Keratinocyte (primary cell): ENCODE measurements around the gene BLCAP. TPM values are rescaled to one million over a fixed set of nuclear protein-coding genes. Genes with fewer than 3 reads are reported as not detected.
"Not testable (repeated sequence)": the region's sequence is repeated elsewhere in the genome, so short reads cannot be mapped to it uniquely, and the experiment has no call there.

Experiments used
- DNase-seq: peaks from one replicate; pipeline ENCODE4 v3.0.0-alpha.2; 2011; ENCODE audit warnings: low read depth, missing footprints, low spot score
- FAIRE-seq: peaks from 2 replicates; lab custom pipeline; 2011; peaks lifted over from hg19 to GRCh38; lab: Jason Lieb, UNC
- H2AFZ ChIP-seq: 2 replicates; pipeline ENCODE4 v1.6.0; 2012; ENCODE audit warnings: low read length, control low read depth, inconsistent platforms; ENCODE audit not compliant: control insufficient read depth
- H3K27ac ChIP-seq: 2 replicates; pipeline ENCODE4 v1.5.1; 2011; ENCODE audit warnings: low read length; ENCODE audit not compliant: control insufficient read depth, insufficient read depth
- H3K27me3 ChIP-seq: 3 replicates; pipeline ENCODE4 v1.6.0; 2011; ENCODE audit warnings: low read length; ENCODE audit not compliant: control insufficient read depth, insufficient read depth; ENCODE audit errors: extremely low read depth
- H3K36me3 ChIP-seq, 2 experiments: 2 replicates in 1 of 2; 3 replicates in 1 of 2; pipeline ENCODE4 v1.5.1; 2011; ENCODE audit warnings: low read length in 2 of 2, mild to moderate bottlenecking in 1 of 2; ENCODE audit not compliant: control insufficient read depth in 2 of 2, insufficient read depth in 2 of 2; ENCODE audit errors: extremely low read depth in 1 of 2
- H3K4me1 ChIP-seq: 3 replicates; pipeline ENCODE4 v1.5.1; 2011; ENCODE audit warnings: low read length; ENCODE audit not compliant: control insufficient read depth, insufficient read depth; ENCODE audit errors: extremely low read depth
- H3K4me2 ChIP-seq: 3 replicates; pipeline ENCODE4 v1.6.0; 2011; ENCODE audit warnings: low read depth, low read length; ENCODE audit not compliant: control insufficient read depth, insufficient read depth; ENCODE audit errors: extremely low read depth
- H3K4me3 ChIP-seq, 3 experiments: fragments of 200-600 bp in 1 of 3; sonication (generic) in 1 of 3; 2 replicates in 2 of 3; 3 replicates in 1 of 3; pipeline ENCODE4 v1.5.1; 2011 to 2016; ENCODE audit warnings: low read length in 3 of 3, mild to moderate bottlenecking in 3 of 3, control low read depth in 2 of 3, inconsistent platforms in 1 of 3, low read depth in 1 of 3, mixed read lengths in 1 of 3, mixed run types in 1 of 3, moderate library complexity in 1 of 3; ENCODE audit not compliant: control insufficient read depth in 2 of 3, insufficient read depth in 2 of 3; ENCODE audit errors: extremely low read depth in 1 of 3
- H3K79me2 ChIP-seq: 2 replicates; pipeline ENCODE4 v1.6.0; 2012; ENCODE audit warnings: low read length; ENCODE audit not compliant: control insufficient read depth, insufficient read depth
- H3K9ac ChIP-seq: 3 replicates; pipeline ENCODE4 v1.6.0; 2011; ENCODE audit warnings: low read length; ENCODE audit not compliant: control insufficient read depth, insufficient read depth; ENCODE audit errors: extremely low read depth
- H3K9me1 ChIP-seq: 3 replicates; pipeline ENCODE4 v1.6.0; 2011; ENCODE audit warnings: low read length; ENCODE audit not compliant: control insufficient read depth, insufficient read depth; ENCODE audit errors: extremely low read depth
- H3K9me3 ChIP-seq: 2 replicates; pipeline ENCODE4 v1.5.1; 2012; ENCODE audit warnings: low read depth, low read length; ENCODE audit not compliant: control insufficient read depth
- H4K20me1 ChIP-seq: 3 replicates; pipeline ENCODE4 v1.6.0; 2011; ENCODE audit warnings: low read length; ENCODE audit not compliant: control insufficient read depth, insufficient read depth; ENCODE audit errors: extremely low read depth
- CTCF ChIP-seq, 3 experiments: IDR thresholded peaks in 1 of 3; conservative IDR thresholded peaks in 1 of 3; optimal IDR thresholded peaks in 1 of 3; 2 replicates in 2 of 3; 3 replicates in 1 of 3; pipeline versions ENCODE3 to v1.5.1; 2011; ENCODE audit warnings: low read length in 3 of 3, mild to moderate bottlenecking in 3 of 3, moderate library complexity in 2 of 3, control low read depth in 1 of 3, inconsistent platforms in 1 of 3; ENCODE audit not compliant: insufficient read depth in 2 of 3; ENCODE audit errors: extremely low read depth in 1 of 3
- EZH2 ChIP-seq: IDR thresholded peaks from one replicate; pipeline ENCODE4 v1.6.1; 2012; ENCODE audit warnings: inconsistent platforms, mild to moderate bottlenecking, low read length, moderate library complexity
- dilution Hi-C: fragments of 300-500 bp; cut with MboI; formaldehyde crosslinking; loops from one replicate; pipeline ENCODE4 v1.7.0; 2020; ENCODE audit warnings: low sequenced_read_pairs; ENCODE audit not compliant: extremely low pct_ligation_motif_present
- polyA plus RNA-seq, 5 experiments: library from polyadenylated mRNA; depleted of rRNA in 3 of 5; stranded (reverse) in 3 of 5; stranded (forward) in 1 of 5; unstranded in 1 of 5; fragments of >200 nt; gene quantifications; 1 replicate in 1 of 5; 2 replicates in 3 of 5; 3 replicates in 1 of 5; pipeline versions ENCODE4 v1.2.1 to v1.2.3, GENCODE V29; 2011 to 2012; ENCODE audit warnings: missing spikeins in 2 of 5, low read depth in 1 of 5, low replicate concordance in 1 of 5

BLCAP gene
- polyA plus RNA-seq, 1 donor (not counting 4 experiments of a cell fraction or from before 2014, with no cell fraction given): 209 TPM

- DNase-seq: no peak
- dilution Hi-C loops: no loop called here
These were observed 24.7 kb upstream of the BLCAP start for GRCh38 chr20:37552415-37552814.

GRCh38 chr20:37551660-37552059 is 24.0 kb upstream of the BLCAP start:
- H3K9ac ChIP-seq, H3K9me3 ChIP-seq, H3K4me1 ChIP-seq, H3K27me3 ChIP-seq, dilution Hi-C loops, H3K79me2 ChIP-seq, H3K27ac ChIP-seq, H3K9me1 ChIP-seq, H3K4me3 ChIP-seq, H4K20me1 ChIP-seq, H3K36me3 ChIP-seq, DNase-seq, FAIRE-seq, H2AFZ ChIP-seq, H3K4me2 ChIP-seq: not testable (repeated sequence)

More at GRCh38 chr20:37552415-37552814, 24.7 kb upstream of the BLCAP start:
- H3K4me2 ChIP-seq: no peak overlapping the region
- no peak for TF ChIP-seq EZH2
- no peak for TF ChIP-seq CTCF (optimal IDR thresholded peaks at IDR 0.05 in 1 of 3, IDR thresholded peaks at IDR 0.05 in 1 of 3, conservative IDR thresholded peaks at IDR 0.05 in 1 of 3; ENCODE audit: extremely low read depth in 1 of 3, insufficient read depth in 2 of 3, low read length in 3 of 3)
- H3K79me2 ChIP-seq: no peaks in the 10 kb centered on the region
- peaks cover 4% of the 10 kb centered on the region for H3K27me3 ChIP-seq
- no peaks in the 10 kb centered on the region for H4K20me1 ChIP-seq
- H3K4me3 ChIP-seq: no peak overlapping the region
- no peak for FAIRE-seq
- no peaks in the 10 kb centered on the region for H3K9me3 ChIP-seq
- no peak overlapping the region for H3K27ac ChIP-seq
- H3K9ac ChIP-seq: no peak overlapping the region
- no peak overlapping the region for H2AFZ ChIP-seq
- no peaks in the 10 kb centered on the region for H3K4me1 ChIP-seq
- no peaks in the 10 kb centered on the region for H3K9me1 ChIP-seq
- H3K36me3 ChIP-seq: no peaks in the 10 kb centered on the region

GRCh38 chr20:37550101-37550920 is 22.6 kb upstream of the BLCAP start:
- DNase-seq, FAIRE-seq, H3K36me3 ChIP-seq, H3K27ac ChIP-seq, H4K20me1 ChIP-seq, H3K4me3 ChIP-seq, dilution Hi-C loops, H3K79me2 ChIP-seq, H3K9me3 ChIP-seq, H3K4me2 ChIP-seq, H3K9ac ChIP-seq, H3K27me3 ChIP-seq, H2AFZ ChIP-seq, H3K4me1 ChIP-seq, H3K9me1 ChIP-seq: not testable (repeated sequence)
